Liver (tissue), 9 donors: Measurements from ENCODE around the gene PCDH15. TPM values are rescaled to one million over a fixed set of nuclear protein-coding genes. Genes with fewer than 3 reads are reported as not detected.

Source experiments
- DNase-seq: peaks from one replicate; pipeline ENCODE4 v3.0.0-alpha.2; 2017; ENCODE audit warnings: low spot score
- H3K27ac ChIP-seq, 2 donors: one replicate each; pipeline ENCODE4 v1.7.0; 2013; ENCODE audit warnings: inconsistent platforms in 2 of 2, low read length in 2 of 2, control low read depth in 1 of 2, low read depth in 1 of 2, mild to moderate bottlenecking in 1 of 2
- H3K27me3 ChIP-seq, 4 donors: one replicate each; pipeline versions ENCODE4 v1.6.1 to v1.7.0; 2013; ENCODE audit warnings: low read length in 3 of 4, inconsistent platforms in 1 of 4, mild to moderate bottlenecking in 1 of 4, moderate library complexity in 1 of 4; ENCODE audit not compliant: control insufficient read depth in 4 of 4, insufficient read depth in 4 of 4
- H3K36me3 ChIP-seq, 4 donors: one replicate each; pipeline versions ENCODE4 v1.6.1 to v1.7.0; 2013; ENCODE audit warnings: low read length in 3 of 4, mild to moderate bottlenecking in 3 of 4, low read depth in 1 of 4, moderate library complexity in 1 of 4; ENCODE audit not compliant: control insufficient read depth in 4 of 4, insufficient read depth in 3 of 4
- H3K4me1 ChIP-seq, 4 donors: one replicate each; pipeline versions ENCODE4 v1.6.1 to v1.7.0; 2013; ENCODE audit warnings: low read length in 3 of 4, mild to moderate bottlenecking in 3 of 4, moderate library complexity in 1 of 4; ENCODE audit not compliant: control insufficient read depth in 4 of 4, insufficient read depth in 4 of 4
- H3K4me3 ChIP-seq, 3 donors: one replicate each; pipeline versions ENCODE4 v1.6.1 to v1.7.0; 2013; ENCODE audit warnings: low read length in 3 of 3, control low read depth in 1 of 3, low read depth in 1 of 3, mild to moderate bottlenecking in 1 of 3
- H3K9ac ChIP-seq, 2 donors: one replicate each; pipeline ENCODE4 v1.7.0; 2013; ENCODE audit warnings: low read length in 2 of 2, mild to moderate bottlenecking in 2 of 2, moderate library complexity in 2 of 2, control low read depth in 1 of 2, low read depth in 1 of 2
- H3K9me3 ChIP-seq, 4 donors: one replicate each; pipeline versions ENCODE4 v1.6.1 to v1.7.0; 2013; ENCODE audit warnings: low read length in 3 of 4; ENCODE audit not compliant: control insufficient read depth in 4 of 4
- CTCF ChIP-seq: fragments of 150-350 bp; IDR thresholded peaks from 2 replicates; pipeline ENCODE4 v1.5.1; 2017; ENCODE audit warnings: improper control_type of control experiment, low read depth, low read length; ENCODE audit not compliant: missing input control
- EGR1 ChIP-seq, 2 donors: IDR thresholded peaks; 2 replicates each; pipeline ENCODE4 v1.6.1; 2016 to 2018; ENCODE audit warnings: antibody characterized with exemption in 2 of 2, low read depth in 2 of 2
- FOXA1 ChIP-seq: IDR thresholded peaks from 2 replicates; pipeline ENCODE4 v1.6.1; 2016; ENCODE audit warnings: antibody characterized with exemption
- FOXA2 ChIP-seq: IDR thresholded peaks from 2 replicates; pipeline ENCODE4 v1.6.1; 2016; ENCODE audit warnings: antibody characterized with exemption
- GABPA ChIP-seq, 2 donors: IDR thresholded peaks in 1 of 2; conservative IDR thresholded peaks in 1 of 2; 2 replicates each; pipeline ENCODE4 v1.6.1; 2016; ENCODE audit warnings: antibody characterized with exemption in 2 of 2, mild to moderate bottlenecking in 1 of 2, moderate library complexity in 1 of 2
- HNF4A ChIP-seq, 2 donors: conservative IDR thresholded peaks; 2 replicates each; pipeline ENCODE4 v1.6.1; 2016; ENCODE audit warnings: antibody characterized with exemption in 2 of 2, mild to moderate bottlenecking in 2 of 2
- HNF4G ChIP-seq: IDR thresholded peaks from 2 replicates; pipeline ENCODE4 v1.6.1; 2016; ENCODE audit warnings: antibody characterized with exemption
- JUND ChIP-seq, 2 donors: IDR thresholded peaks; 2 replicates each; pipeline ENCODE4 v1.6.1; 2016; ENCODE audit warnings: antibody characterized with exemption in 2 of 2
- NR2F2 ChIP-seq: IDR thresholded peaks from 2 replicates; pipeline ENCODE4 v1.6.1; 2016; ENCODE audit warnings: antibody characterized with exemption
- RAD21 ChIP-seq, 2 donors: IDR thresholded peaks; 2 replicates each; pipeline ENCODE4 v1.6.1; 2016; ENCODE audit warnings: antibody characterized with exemption in 2 of 2, mild to moderate bottlenecking in 2 of 2
- SP1 ChIP-seq: IDR thresholded peaks from 2 replicates; pipeline ENCODE4 v1.6.1; 2018; ENCODE audit warnings: antibody characterized with exemption, mild to moderate bottlenecking
- TAF1 ChIP-seq: conservative IDR thresholded peaks from 2 replicates; pipeline ENCODE4 v1.6.1; 2016; ENCODE audit warnings: antibody characterized with exemption, mild to moderate bottlenecking
- YY1 ChIP-seq: IDR thresholded peaks from 2 replicates; pipeline ENCODE4 v1.6.1; 2016; ENCODE audit warnings: antibody characterized with exemption, mild to moderate bottlenecking
- ZBTB33 ChIP-seq: IDR thresholded peaks from 2 replicates; pipeline ENCODE4 v1.6.1; 2016; ENCODE audit warnings: antibody characterized with exemption
- WGBS: extraction: QIAGEN DNeasy Blood & Tissue Kit; methylation state at CpG from one replicate; pipeline ENCODE4 v1.1.7; 2013; 5-methylcytosine and 5-hydroxymethylcytosine counted together
- polyA plus RNA-seq, 2 donors: library from polyadenylated mRNA; stranded (reverse) in 1 of 2; unstranded in 1 of 2; fragments of 200-250 nt in 1 of 2; fragments of >200 nt in 1 of 2; fragmentation: Nextera tagmentation in 1 of 2; extraction: Ambion mirVana in 1 of 2; gene quantifications; one replicate each; pipeline versions ENCODE4 v1.2.1 to v1.2.3, GENCODE V29; 2013 to 2015
- total RNA-seq, 2 donors: library from RNA; depleted of rRNA; stranded (reverse); fragments of >200 nt; gene quantifications; one replicate each; pipeline ENCODE4 v1.2.3, GENCODE V29; 2014
- TF ChIP-seq, protein P1 (sequence below): IDR thresholded peaks from 2 replicates; pipeline ENCODE4 v1.6.1; 2016; ENCODE audit warnings: antibody characterized with exemption
- TF ChIP-seq, protein P2 (sequence below): IDR thresholded peaks from 2 replicates; pipeline ENCODE4 v1.6.1; 2016; ENCODE audit warnings: antibody characterized with exemption
- TF ChIP-seq, protein P3 (sequence below): IDR thresholded peaks from 2 replicates; pipeline ENCODE4 v1.6.1; 2016; ENCODE audit warnings: antibody characterized with exemption, mild to moderate bottlenecking
- donor health status: healthy.
- donor health status: healthy.
- donor health status: healthy.
- donor health status: healthy.
- donor health status: healthy.

PCDH15 gene
- total and polyA plus RNA-seq, 4 donors, result 0.05 TPM; not detected in 3

- TF ChIP-seq ZBTB33, result no peak
- no peak for TF ChIP-seq FOXA1
- TF ChIP-seq YY1, result no peak
- TF ChIP-seq RAD21 (IDR thresholded peaks at IDR 0.05), result no peak
Measured at GRCh38 chr10:54799506-54799905, 1.5 kb downstream of the PCDH15 start (continued).

DNA sequence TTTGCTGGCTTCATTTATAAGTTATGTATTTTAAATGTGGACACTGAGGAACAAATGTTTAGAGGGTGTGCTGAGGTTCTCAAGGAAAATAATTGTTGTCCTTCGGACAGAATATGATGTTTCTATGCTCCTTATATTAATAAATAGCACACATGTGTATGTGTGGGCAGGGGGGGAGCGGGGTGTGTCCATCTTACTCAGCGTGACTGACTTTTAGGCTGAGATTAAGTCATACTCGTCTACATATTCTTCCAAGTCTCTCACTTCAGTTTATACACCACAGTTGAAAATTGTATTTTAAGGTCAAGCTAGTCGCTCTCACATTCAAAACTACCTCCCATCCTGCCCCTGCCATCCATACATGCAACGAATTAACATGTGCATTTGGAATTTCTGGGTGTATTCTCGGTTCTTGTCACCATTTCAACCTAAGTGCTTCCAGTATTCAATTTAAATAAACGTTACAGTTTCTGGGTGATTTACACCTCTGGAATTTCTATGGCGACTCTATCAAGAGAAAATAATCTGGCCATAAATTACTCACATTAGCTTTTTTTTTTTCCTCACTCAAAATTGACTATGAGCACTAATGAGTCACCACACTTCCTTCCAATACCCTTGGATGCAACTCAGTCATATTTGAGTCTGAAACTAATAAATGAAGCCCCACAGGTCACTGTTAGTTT lies 3.3 kb downstream of the PCDH15 start:
- no peak overlapping the region for H3K27ac ChIP-seq
- no peaks in the 10 kb centered on the region for H3K9me3 ChIP-seq
- no peaks in the 10 kb centered on the region for H3K27me3 ChIP-seq
- no peak overlapping the region for H3K9ac ChIP-seq
- no peak overlapping the region for H3K4me3 ChIP-seq
- H3K36me3 ChIP-seq, result no peaks in the 10 kb centered on the region
- WGBS, result 63% methylated on average over 9 of the region's 9 CpGs
- DNase-seq, result no peak
- TF ChIP-seq SP1 (no peak), CTCF (no peak), NR2F2 (no peak), YY1 (no peak), JUND (IDR thresholded peaks at IDR 0.05) (no peak), FOXA2 (no peak), EGR1 (IDR thresholded peaks at IDR 0.05; ENCODE audit: low read depth in 2 of 2) (no peak), HNF4A (conservative IDR thresholded peaks at IDR 0.05) (no peak), FOXA1 (no peak), TAF1 (no peak)
- H3K4me1 ChIP-seq, result no peaks in the 10 kb centered on the region

GRCh38 chr10:54796881-54797280 lies 4.2 kb downstream of the PCDH15 start:
- WGBS, result 70% methylated on average over 3 of the region's 3 CpGs
- H3K4me1 ChIP-seq, result no peaks in the 10 kb centered on the region
- H3K4me3 ChIP-seq, result no peak overlapping the region
- no peak overlapping the region for H3K9ac ChIP-seq
- DNase-seq, result no peak
- H3K9me3 ChIP-seq, result no peaks in the 10 kb centered on the region
- no peaks in the 10 kb centered on the region for H3K36me3 ChIP-seq
- no peak overlapping the region for H3K27ac ChIP-seq
- H3K27me3 ChIP-seq, result no peaks in the 10 kb centered on the region
- TF ChIP-seq CTCF (no peak), FOXA1 (no peak), YY1 (no peak), TAF1 (no peak), GABPA (IDR thresholded peaks at IDR 0.05 in 1 of 2, conservative IDR thresholded peaks at IDR 0.05 in 1 of 2) (no peak), HNF4G (no peak), SP1 (no peak), ZBTB33 (no peak), EGR1 (IDR thresholded peaks at IDR 0.05; ENCODE audit: low read depth in 2 of 2) (no peak), HNF4A (conservative IDR thresholded peaks at IDR 0.05) (no peak), RAD21 (IDR thresholded peaks at IDR 0.05) (no peak), JUND (IDR thresholded peaks at IDR 0.05) (no peak), NR2F2 (no peak)
- TF ChIP-seq, protein P1, sequence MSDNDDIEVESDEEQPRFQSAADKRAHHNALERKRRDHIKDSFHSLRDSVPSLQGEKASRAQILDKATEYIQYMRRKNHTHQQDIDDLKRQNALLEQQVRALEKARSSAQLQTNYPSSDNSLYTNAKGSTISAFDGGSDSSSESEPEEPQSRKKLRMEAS, result no peak
- TF ChIP-seq, protein P2, sequence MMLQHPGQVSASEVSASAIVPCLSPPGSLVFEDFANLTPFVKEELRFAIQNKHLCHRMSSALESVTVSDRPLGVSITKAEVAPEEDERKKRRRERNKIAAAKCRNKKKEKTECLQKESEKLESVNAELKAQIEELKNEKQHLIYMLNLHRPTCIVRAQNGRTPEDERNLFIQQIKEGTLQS, result no peak
- TF ChIP-seq, protein P3, sequence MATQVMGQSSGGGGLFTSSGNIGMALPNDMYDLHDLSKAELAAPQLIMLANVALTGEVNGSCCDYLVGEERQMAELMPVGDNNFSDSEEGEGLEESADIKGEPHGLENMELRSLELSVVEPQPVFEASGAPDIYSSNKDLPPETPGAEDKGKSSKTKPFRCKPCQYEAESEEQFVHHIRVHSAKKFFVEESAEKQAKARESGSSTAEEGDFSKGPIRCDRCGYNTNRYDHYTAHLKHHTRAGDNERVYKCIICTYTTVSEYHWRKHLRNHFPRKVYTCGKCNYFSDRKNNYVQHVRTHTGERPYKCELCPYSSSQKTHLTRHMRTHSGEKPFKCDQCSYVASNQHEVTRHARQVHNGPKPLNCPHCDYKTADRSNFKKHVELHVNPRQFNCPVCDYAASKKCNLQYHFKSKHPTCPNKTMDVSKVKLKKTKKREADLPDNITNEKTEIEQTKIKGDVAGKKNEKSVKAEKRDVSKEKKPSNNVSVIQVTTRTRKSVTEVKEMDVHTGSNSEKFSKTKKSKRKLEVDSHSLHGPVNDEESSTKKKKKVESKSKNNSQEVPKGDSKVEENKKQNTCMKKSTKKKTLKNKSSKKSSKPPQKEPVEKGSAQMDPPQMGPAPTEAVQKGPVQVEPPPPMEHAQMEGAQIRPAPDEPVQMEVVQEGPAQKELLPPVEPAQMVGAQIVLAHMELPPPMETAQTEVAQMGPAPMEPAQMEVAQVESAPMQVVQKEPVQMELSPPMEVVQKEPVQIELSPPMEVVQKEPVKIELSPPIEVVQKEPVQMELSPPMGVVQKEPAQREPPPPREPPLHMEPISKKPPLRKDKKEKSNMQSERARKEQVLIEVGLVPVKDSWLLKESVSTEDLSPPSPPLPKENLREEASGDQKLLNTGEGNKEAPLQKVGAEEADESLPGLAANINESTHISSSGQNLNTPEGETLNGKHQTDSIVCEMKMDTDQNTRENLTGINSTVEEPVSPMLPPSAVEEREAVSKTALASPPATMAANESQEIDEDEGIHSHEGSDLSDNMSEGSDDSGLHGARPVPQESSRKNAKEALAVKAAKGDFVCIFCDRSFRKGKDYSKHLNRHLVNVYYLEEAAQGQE, result no peak
